GM10266 (cell line): ENCODE data around the gene LRPPRC.

Experiments used
- DNase-seq: peaks from one replicate; pipeline ENCODE4 v3.0.0; 2012; ENCODE audit errors: extremely low spot score
- CTCF ChIP-seq: IDR thresholded peaks from 2 replicates; pipeline ENCODE4 v1.5.1; 2012; ENCODE audit warnings: mild to moderate bottlenecking, low read depth; ENCODE audit not compliant: control insufficient read depth, insufficient read depth; ENCODE audit errors: missing control alignments

LRPPRC gene

GRCh38 chr2:43839776-43840564 is 155.8 kb downstream of the LRPPRC start:
- no peak for DNase-seq

GRCh38 chr2:43838560-43839267 is 157.1 kb downstream of the LRPPRC start, which contains the start of the genes ABCG5 and ABCG8:
ABCG5 (minus strand) TSS chr2:43838839; CDS start chr2:43838679, 160 bp downstream.
ABCG8 (plus strand) TSS chr2:43838971; CDS start chr2:43839054, 83 bp downstream.
- no peak for TF ChIP-seq CTCF
- no peak for DNase-seq

More at GRCh38 chr2:43839776-43840564, 155.8 kb downstream of the LRPPRC start:
- no peak for TF ChIP-seq CTCF

- no peak for TF ChIP-seq CTCF
- DNase-seq: no peak
Measured at GRCh38 chr2:43837831-43838559, 157.8 kb downstream of the LRPPRC start.

- no peak for TF ChIP-seq CTCF
Measured at GRCh38 chr2:43837033-43837432, 158.8 kb downstream of the LRPPRC start.

More at GRCh38 chr2:43837033-43837432, 158.8 kb downstream of the LRPPRC start:
- DNase-seq: no peak
